Loucy (cell line): Measurements from ENCODE around the gene CCR7.
A peak's percentile ranks its signal among the peaks of the same experiment; 100 is the strongest.

Experiments
- H2AFZ ChIP-seq: fragments of 200-600 bp; sonication (generic); 2 replicates; pipeline ENCODE4 v1.6.0; 2016; ENCODE audit warnings: antibody characterized with exemption, mild to moderate bottlenecking, low read length, moderate library complexity
- H3F3A ChIP-seq: fragments of 200-600 bp; 2 replicates; pipeline ENCODE4 v1.6.0; 2016; ENCODE audit warnings: antibody characterized with exemption, low read depth, mild to moderate bottlenecking
- H3K27me3 ChIP-seq: fragments of 200-600 bp; sonication (generic); 2 replicates; pipeline ENCODE4 v1.6.1; 2014; ENCODE audit warnings: low read length, mild to moderate bottlenecking; ENCODE audit not compliant: insufficient read depth, poor library complexity, severe bottlenecking
- H3K36me3 ChIP-seq: fragments of 200-600 bp; sonication (generic); 2 replicates; pipeline ENCODE4 v1.6.1; 2016; ENCODE audit warnings: low read length; ENCODE audit not compliant: insufficient read depth
- H3K4me1 ChIP-seq: fragments of 200-600 bp; sonication (generic); 2 replicates; pipeline ENCODE4 v1.5.1; 2014; ENCODE audit warnings: low read length, mild to moderate bottlenecking; ENCODE audit not compliant: insufficient read depth, poor library complexity, severe bottlenecking
- H3K4me2 ChIP-seq: fragments of 200-600 bp; sonication (generic); 2 replicates; pipeline ENCODE4 v1.6.0; 2014; ENCODE audit warnings: antibody characterized with exemption, low read length, low read depth, mild to moderate bottlenecking; ENCODE audit not compliant: poor library complexity, severe bottlenecking
- H3K4me3 ChIP-seq: fragments of 200-600 bp; sonication (generic); 2 replicates; pipeline ENCODE4 v1.5.1; 2014; ENCODE audit warnings: low read length, mild to moderate bottlenecking, mixed read lengths; ENCODE audit not compliant: poor library complexity, severe bottlenecking
- H3K79me2 ChIP-seq: fragments of 200-600 bp; sonication (generic); 2 replicates; pipeline ENCODE4 v1.6.1; 2014; ENCODE audit warnings: low read length; ENCODE audit not compliant: insufficient read depth
- H3K9ac ChIP-seq: fragments of 200-600 bp; sonication (generic); 2 replicates; pipeline ENCODE4 v1.6.0; 2014; ENCODE audit warnings: mild to moderate bottlenecking, low read depth, low read length, moderate library complexity; ENCODE audit not compliant: poor library complexity, severe bottlenecking
- H3K9me2 ChIP-seq: fragments of 200-600 bp; sonication (generic); replicated peaks from 2 replicates; pipeline ENCODE4 v1.6.1; 2016; ENCODE audit warnings: low read depth, low read length, mixed read lengths
- H3K9me3 ChIP-seq: fragments of 200-600 bp; sonication (generic); 2 replicates; pipeline ENCODE4 v1.6.1; 2014; ENCODE audit warnings: mild to moderate bottlenecking, antibody characterized with exemption, low read length, low read depth; ENCODE audit not compliant: insufficient read depth
- H4K20me1 ChIP-seq: fragments of 200-600 bp; sonication (generic); 2 replicates; pipeline ENCODE4 v1.6.0; 2014; ENCODE audit warnings: antibody characterized with exemption, low read length, mild to moderate bottlenecking; ENCODE audit not compliant: insufficient read depth, poor library complexity, severe bottlenecking
- EZH2phosphoT487 ChIP-seq: fragments of 200-600 bp; IDR thresholded peaks from 2 replicates; pipeline ENCODE4 v1.6.1; 2018; ENCODE audit warnings: antibody characterized with exemption, mild to moderate bottlenecking, moderate library complexity, borderline replicate concordance
- TF ChIP-seq, protein P1 (sequence below): fragments of 200-600 bp; sonication (generic); conservative IDR thresholded peaks from 2 replicates; pipeline ENCODE4 v1.5.1; 2014; ENCODE audit warnings: mild to moderate bottlenecking, antibody characterized with exemption, low read length

The CCR7 gene

DNA sequence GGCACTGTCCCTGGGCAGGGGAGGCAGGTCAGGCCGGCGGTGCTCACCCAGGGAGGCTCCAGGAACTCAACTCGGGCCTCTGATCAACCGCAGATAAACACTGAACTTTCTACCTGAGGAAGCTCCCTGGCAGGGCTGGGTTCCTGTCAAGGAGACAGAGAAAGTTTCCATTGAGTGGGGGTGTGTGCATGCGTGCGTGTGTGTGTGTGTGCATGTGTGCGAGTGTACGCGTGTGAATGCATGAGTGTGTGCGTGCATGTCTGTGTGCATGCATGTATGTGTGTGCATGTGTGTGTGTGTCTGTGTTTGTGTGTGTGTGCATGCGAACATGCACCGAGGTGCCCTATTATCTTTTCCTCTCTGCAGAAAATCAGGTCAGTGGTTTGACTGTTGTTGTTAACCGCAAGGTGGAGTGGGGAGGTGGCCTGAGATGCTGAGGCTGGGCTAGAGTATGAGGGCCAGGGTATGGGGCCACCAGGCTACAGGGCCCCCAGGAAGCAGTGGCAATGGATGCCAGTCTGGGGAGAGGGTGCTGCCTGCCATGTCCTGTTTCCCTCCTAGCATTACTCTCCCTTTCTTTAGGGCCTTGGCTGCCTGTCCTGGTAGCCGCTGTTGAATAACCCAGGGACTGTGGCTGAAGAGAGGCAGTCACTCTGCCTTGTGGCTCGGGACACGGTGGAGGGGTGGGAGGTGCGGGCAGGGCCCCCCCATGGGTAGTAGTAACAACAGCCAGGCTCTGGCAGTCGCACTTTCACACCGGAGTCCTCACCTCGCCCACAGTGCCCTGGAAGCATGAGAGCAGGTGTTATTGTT is 24.0 kb downstream of the CCR7 start:
- peak overlapping the region; percentile 69 for H3K9ac ChIP-seq
- no peak for TF ChIP-seq EZH2phosphoT487
- TF ChIP-seq, protein P1, sequence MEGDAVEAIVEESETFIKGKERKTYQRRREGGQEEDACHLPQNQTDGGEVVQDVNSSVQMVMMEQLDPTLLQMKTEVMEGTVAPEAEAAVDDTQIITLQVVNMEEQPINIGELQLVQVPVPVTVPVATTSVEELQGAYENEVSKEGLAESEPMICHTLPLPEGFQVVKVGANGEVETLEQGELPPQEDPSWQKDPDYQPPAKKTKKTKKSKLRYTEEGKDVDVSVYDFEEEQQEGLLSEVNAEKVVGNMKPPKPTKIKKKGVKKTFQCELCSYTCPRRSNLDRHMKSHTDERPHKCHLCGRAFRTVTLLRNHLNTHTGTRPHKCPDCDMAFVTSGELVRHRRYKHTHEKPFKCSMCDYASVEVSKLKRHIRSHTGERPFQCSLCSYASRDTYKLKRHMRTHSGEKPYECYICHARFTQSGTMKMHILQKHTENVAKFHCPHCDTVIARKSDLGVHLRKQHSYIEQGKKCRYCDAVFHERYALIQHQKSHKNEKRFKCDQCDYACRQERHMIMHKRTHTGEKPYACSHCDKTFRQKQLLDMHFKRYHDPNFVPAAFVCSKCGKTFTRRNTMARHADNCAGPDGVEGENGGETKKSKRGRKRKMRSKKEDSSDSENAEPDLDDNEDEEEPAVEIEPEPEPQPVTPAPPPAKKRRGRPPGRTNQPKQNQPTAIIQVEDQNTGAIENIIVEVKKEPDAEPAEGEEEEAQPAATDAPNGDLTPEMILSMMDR, result no peak
- no peaks in the 10 kb centered on the region for H3K9me2 ChIP-seq
- no peaks in the 10 kb centered on the region for H3K79me2 ChIP-seq
- H3K9me3 ChIP-seq, result no peaks in the 10 kb centered on the region
- H3K36me3 ChIP-seq, result no peaks in the 10 kb centered on the region
- H3K27me3 ChIP-seq, result no peaks in the 10 kb centered on the region
- no peaks in the 10 kb centered on the region for H4K20me1 ChIP-seq
- H2AFZ ChIP-seq, result no peak overlapping the region
- peak overlapping the region; percentile 77 for H3K4me2 ChIP-seq
- H3K4me1 ChIP-seq, result peaks cover 65% of the 10 kb centered on the region
- H3F3A ChIP-seq, result no peaks in the 10 kb centered on the region
- peak overlapping the region; percentile 49 for H3K4me3 ChIP-seq

DNA sequence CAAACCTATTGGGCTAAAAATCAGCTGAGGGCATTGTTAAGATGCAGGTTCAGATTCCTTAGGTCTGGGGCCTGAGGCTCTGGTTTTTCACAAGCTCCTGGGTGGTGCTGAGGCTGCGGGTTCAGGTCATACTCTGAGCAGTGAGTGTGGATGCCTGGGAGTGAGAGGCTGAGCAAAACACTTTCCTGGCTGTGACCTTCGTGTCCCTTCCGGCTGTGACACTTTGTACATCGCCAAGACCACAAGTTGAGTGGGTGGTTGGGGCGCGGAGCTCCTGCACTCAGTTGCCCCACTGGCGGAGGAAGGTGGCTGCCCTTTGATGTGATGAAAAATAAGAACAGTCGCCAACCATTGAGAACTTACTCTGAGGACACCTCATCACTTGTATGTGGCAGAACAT is 24.8 kb downstream of the CCR7 start:
- peak overlapping the region; percentile 69 for H3K9ac ChIP-seq
- no peaks in the 10 kb centered on the region for H3K9me3 ChIP-seq

DNA sequence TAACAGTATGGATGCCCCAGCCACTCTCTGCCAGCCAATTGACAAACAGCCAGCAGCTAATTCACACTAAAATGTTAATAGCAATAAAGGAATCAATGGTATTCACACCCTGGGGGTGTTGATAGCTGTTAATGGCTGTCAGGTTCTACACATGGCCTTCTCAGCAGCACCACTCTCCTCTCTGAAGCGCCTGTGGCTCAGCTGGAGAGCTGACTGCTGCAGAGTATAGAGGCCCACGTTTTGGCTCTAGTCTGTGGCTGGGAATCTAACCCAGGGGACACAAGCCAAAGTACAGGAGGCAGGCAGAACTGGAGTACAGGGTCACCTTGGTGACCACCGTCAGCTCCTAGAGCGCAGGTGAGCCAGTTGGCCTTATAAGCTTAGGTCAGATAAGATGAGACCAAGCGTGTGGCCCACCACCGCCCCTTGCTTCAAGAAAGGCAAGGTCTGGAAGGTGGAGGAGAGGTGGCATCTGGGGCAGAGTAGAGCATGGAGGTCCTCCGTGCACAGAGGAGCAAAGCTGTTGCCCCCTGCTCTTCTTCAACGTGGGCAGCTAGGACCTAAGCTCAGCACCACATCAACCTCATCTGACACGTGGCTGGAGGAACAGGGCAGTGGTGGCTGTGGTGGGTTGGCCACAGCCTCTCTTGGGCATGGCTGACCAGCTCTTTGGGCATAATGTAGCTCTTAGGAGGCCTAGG is 25.4 kb downstream of the CCR7 start:
- Histone ChIP-seq H3K9ac (peak overlapping the region; percentile 69), H3K4me2 (peak overlapping the region; percentile 77), H3K9me3 (no peaks in the 10 kb centered on the region), H4K20me1 (no peaks in the 10 kb centered on the region), H3K36me3 (no peaks in the 10 kb centered on the region), H3K4me1 (peaks cover 69% of the 10 kb centered on the region), H3K79me2 (no peaks in the 10 kb centered on the region), H3K27me3 (no peaks in the 10 kb centered on the region), H3K9me2 (no peaks in the 10 kb centered on the region), H3K4me3 (no peak overlapping the region), H3F3A (no peaks in the 10 kb centered on the region), H2AFZ (no peak overlapping the region)
- TF ChIP-seq EZH2phosphoT487, result no peak
- TF ChIP-seq, protein P1, result no peak

More for the DNA sequence above, 24.8 kb downstream of the CCR7 start:
- no peaks in the 10 kb centered on the region for H3K79me2 ChIP-seq
- no peaks in the 10 kb centered on the region for H3K36me3 ChIP-seq
- no peaks in the 10 kb centered on the region for H4K20me1 ChIP-seq
- H3F3A ChIP-seq, result no peaks in the 10 kb centered on the region
- H3K27me3 ChIP-seq, result no peaks in the 10 kb centered on the region
- peaks cover 69% of the 10 kb centered on the region for H3K4me1 ChIP-seq
- H3K4me2 ChIP-seq, result peak overlapping the region; percentile 77
- no peaks in the 10 kb centered on the region for H3K9me2 ChIP-seq
- H3K4me3 ChIP-seq, result peak overlapping the region; percentile 49
- no peak for TF ChIP-seq EZH2phosphoT487
- no peak overlapping the region for H2AFZ ChIP-seq
